ENCODE results near the gene PLAC8L1. TPM values are rescaled to one million over a fixed set of nuclear protein-coding genes. Genes with fewer than 3 reads are reported as not detected.

PLAC8L1 gene
- total RNA-seq, 2 donors from 2014 or later: not detected

DNA sequence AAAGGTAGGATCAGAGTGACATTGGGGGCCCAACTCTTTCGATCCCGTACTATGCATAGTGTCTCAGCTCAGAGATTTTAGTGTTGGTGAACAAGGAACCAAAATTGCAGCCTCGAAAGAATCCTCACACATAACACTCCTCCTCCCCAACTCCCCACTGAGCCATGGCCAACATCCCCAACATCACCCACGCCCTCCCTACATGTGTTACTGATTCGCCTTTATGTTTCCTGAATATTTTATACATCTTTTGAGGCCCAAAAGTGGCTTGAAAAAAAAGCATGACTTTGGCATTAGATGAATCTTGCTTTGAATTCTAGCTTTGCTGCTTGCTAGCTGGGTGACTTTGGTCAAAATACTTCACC, 45.2 kb downstream of the PLAC8L1 start:
- WGBS: 94% methylated on average over 5 of the region's 5 CpGs
- no peaks in the 10 kb centered on the region for H3K4me1 ChIP-seq (replicated peaks)
- H3K27me3 ChIP-seq (replicated peaks; ENCODE audit: insufficient read depth): no peaks in the 10 kb centered on the region
- no peak for TF ChIP-seq CTCF (IDR thresholded peaks at IDR 0.05)
- no peak for TF ChIP-seq POLR2AphosphoS5 (IDR thresholded peaks at IDR 0.05)
- no peak for TF ChIP-seq POLR2A (IDR thresholded peaks at IDR 0.05)
- H3K4me3 ChIP-seq: no peak overlapping the region
- H3K27ac ChIP-seq: no peak overlapping the region
- intact Hi-C loops (cut with DNase I): no loop called here
- H3K36me3 ChIP-seq: no peaks in the 10 kb centered on the region
- no peak for DNase-seq (ENCODE audit: low spot score)
- no peaks in the 10 kb centered on the region for H3K9me3 ChIP-seq

DNA sequence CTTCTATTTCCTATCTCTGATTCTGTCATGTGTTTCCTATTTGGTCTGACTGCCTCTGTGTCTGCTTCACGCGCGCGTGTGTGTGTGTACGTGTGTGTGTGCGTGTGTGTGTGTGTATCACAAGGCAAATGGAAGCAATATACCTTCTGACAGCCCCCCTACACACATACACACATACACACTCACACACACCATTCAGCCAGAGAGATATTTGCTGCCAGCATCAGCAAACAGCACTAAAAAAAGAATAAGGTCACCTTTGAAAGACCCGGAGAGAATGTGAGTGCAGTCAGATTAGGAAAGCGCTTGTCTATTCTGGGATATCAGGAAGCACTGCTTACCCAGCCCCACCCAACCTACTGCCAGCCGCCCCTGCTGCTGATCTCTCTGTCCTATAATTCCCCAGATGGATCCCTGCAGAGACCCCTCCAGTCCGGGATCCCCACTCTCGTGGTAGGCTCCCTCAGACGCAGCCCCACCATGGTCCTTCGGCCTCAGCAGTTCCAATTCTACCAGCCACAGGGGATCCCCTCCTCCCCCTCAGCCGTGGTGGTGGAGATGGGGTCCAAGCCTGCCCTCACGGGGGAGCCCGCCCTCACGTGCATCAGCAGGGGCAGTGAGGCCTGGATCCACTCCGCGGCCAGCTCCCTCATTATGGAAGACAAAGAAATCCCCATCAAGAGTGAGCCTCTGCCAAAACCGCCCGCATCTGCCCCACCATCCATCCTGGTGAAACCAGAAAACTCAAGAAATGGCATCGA, 45.7 kb downstream of the PLAC8L1 start:
- TF ChIP-seq CTCF (IDR thresholded peaks at IDR 0.05) (no peak), POLR2A (IDR thresholded peaks at IDR 0.05) (no peak), POLR2AphosphoS5 (IDR thresholded peaks at IDR 0.05) (no peak)
- no peaks in the 10 kb centered on the region for H3K4me1 ChIP-seq (replicated peaks)
- WGBS: 78% methylated on average over 22 of the region's 22 CpGs
- no peak for DNase-seq (ENCODE audit: low spot score)
- H3K27ac ChIP-seq: no peak overlapping the region
- H3K36me3 ChIP-seq: no peaks in the 10 kb centered on the region
- intact Hi-C loops (cut with DNase I): no loop called here
- no peaks in the 10 kb centered on the region for H3K9me3 ChIP-seq
- no peaks in the 10 kb centered on the region for H3K27me3 ChIP-seq (replicated peaks; ENCODE audit: insufficient read depth)
- H3K4me3 ChIP-seq: no peak overlapping the region

- no peak for DNase-seq (ENCODE audit: low spot score)
- 79% methylated on average over 2 of the region's 2 CpGs for WGBS
- TF ChIP-seq CTCF (IDR thresholded peaks at IDR 0.05): no peak
- TF ChIP-seq POLR2A (IDR thresholded peaks at IDR 0.05): no peak
- TF ChIP-seq POLR2AphosphoS5 (IDR thresholded peaks at IDR 0.05): no peak
- intact Hi-C loops (cut with DNase I): no loop called here
- no peaks in the 10 kb centered on the region for H3K27me3 ChIP-seq (replicated peaks; ENCODE audit: insufficient read depth)
- H3K4me1 ChIP-seq (replicated peaks): no peaks in the 10 kb centered on the region
- H3K9me3 ChIP-seq: no peaks in the 10 kb centered on the region
- no peaks in the 10 kb centered on the region for H3K36me3 ChIP-seq
- H3K27ac ChIP-seq: no peak overlapping the region
- no peak overlapping the region for H3K4me3 ChIP-seq
Observed at GRCh38 chr5:146055432-146055831, 49.9 kb downstream of the PLAC8L1 start.

GRCh38 chr5:146052780-146053179, 52.6 kb downstream of the PLAC8L1 start:
- H3K27ac ChIP-seq: no peak overlapping the region
- H3K36me3 ChIP-seq: no peaks in the 10 kb centered on the region
- H3K4me1 ChIP-seq (replicated peaks): peaks cover 4% of the 10 kb centered on the region
- intact Hi-C loops (cut with DNase I): no loop called here
- no peaks in the 10 kb centered on the region for H3K27me3 ChIP-seq (replicated peaks; ENCODE audit: insufficient read depth)
- no peak for DNase-seq (ENCODE audit: low spot score)
- no peak for TF ChIP-seq CTCF (IDR thresholded peaks at IDR 0.05)
- TF ChIP-seq POLR2AphosphoS5 (IDR thresholded peaks at IDR 0.05): no peak
- no peak for TF ChIP-seq POLR2A (IDR thresholded peaks at IDR 0.05)
- no peaks in the 10 kb centered on the region for H3K9me3 ChIP-seq
- H3K4me3 ChIP-seq: no peak overlapping the region

- DNase-seq (ENCODE audit: low spot score): no peak
- intact Hi-C loops (cut with DNase I): no loop called here
- Histone ChIP-seq H3K4me3 (no peak overlapping the region), H3K27ac (no peak overlapping the region), H3K27me3 (replicated peaks; ENCODE audit: insufficient read depth) (no peaks in the 10 kb centered on the region), H3K36me3 (no peaks in the 10 kb centered on the region), H3K9me3 (no peaks in the 10 kb centered on the region), H3K4me1 (replicated peaks) (peaks cover 4% of the 10 kb centered on the region)
- TF ChIP-seq POLR2A (IDR thresholded peaks at IDR 0.05) (no peak), CTCF (IDR thresholded peaks at IDR 0.05) (no peak), POLR2AphosphoS5 (IDR thresholded peaks at IDR 0.05) (no peak)
- 76% methylated on average over 3 of the region's 3 CpGs for WGBS
Observed at GRCh38 chr5:146051678-146052077, 53.7 kb downstream of the PLAC8L1 start.
